ENCODE data around the gene GABPB2. TPM values are rescaled to one million over a fixed set of nuclear protein-coding genes. Genes with fewer than 3 reads are reported as not detected.

Gene GABPB2
- total RNA-seq: 7.0 and 7.5 TPM in 2 replicates

DNA sequence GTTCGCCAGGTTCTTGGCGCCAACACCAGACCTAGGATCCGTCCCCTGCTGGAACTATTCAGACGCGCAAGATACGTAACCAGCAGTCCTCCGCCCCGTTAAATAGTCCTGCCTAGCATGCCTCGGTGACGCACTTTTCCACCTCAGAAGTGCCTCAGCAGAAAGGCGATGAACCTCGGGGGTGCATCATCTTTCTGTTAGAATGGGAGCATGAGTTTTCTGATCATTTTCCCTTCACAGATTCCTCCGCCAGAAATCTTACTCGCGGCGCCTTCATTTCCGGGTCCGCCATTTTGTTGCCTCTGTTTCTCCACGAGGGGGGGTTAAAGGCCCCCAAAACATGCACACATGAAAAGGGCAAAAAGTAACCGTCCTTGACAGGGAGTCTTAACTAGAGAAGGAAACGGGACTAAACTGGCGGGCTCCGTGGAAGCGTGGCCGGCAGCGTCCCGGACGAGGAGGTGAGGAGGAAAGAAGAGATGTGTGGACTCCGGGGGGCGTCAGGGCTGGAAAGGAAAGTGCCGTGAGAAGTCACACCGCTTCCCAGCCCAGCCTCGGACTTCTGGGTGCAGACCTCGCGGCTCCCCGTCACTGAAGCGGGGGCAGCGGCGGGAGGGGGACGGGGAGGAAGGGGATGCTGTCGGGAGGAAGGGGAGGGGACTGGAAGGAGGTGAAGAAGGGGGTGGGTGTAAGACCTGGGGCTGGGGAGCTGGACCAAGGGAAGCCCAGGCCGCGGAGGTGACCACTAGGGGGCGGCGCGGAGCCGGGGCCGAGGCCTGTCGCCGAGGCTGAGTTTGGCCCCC lies at the start of gene GABPB2:
GABPB2 (plus strand) TSS at position 288 of the 803 bp plus-strand sequence. CDS start 17,429 bp downstream, outside the sequence.

DNA sequence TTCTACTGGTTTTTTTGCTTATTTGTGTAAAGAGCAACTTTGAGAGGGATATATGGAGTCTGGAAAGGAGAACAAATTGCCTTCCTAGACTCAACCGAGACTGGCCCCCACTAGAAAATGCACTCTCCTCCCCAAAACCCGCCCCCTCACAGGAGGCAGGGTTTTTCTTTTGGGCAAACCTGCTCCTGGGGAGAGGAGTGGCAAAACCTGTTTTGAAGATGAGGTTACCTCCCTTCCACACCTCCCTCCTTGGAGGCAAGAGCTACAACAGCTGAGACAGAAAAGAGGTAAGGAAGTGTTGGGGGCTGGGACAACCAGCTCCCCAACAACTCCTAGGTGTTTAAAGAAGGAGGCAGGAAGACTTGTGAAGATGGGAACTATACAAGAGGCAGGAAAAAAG lies 34.2 kb upstream of the GABPB2 start, which contains the start of gene BNIPL:
BNIPL (plus strand) TSS at position 231 of the 400 bp plus-strand sequence; CDS start at position 371, 140 bp downstream.

DNA sequence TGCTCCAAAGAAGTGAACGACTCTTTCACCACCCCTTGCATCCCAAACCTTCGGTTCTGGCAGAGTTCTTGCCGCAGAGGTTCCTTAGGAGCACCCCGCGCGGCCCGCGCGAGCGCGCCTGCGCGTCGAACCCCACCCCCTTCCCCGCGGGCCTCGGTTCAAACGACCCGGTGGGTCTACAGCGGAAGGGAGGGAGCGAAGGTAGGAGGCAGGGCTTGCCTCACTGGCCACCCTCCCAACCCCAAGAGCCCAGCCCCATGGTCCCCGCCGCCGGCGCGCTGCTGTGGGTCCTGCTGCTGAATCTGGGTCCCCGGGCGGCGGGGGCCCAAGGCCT lies 23.0 kb upstream of the GABPB2 start, which contains the start of gene C1orf56:
C1orf56 (plus strand) TSS at position 161 of the 334 bp plus-strand sequence; CDS start at position 258, 97 bp downstream.

DNA sequence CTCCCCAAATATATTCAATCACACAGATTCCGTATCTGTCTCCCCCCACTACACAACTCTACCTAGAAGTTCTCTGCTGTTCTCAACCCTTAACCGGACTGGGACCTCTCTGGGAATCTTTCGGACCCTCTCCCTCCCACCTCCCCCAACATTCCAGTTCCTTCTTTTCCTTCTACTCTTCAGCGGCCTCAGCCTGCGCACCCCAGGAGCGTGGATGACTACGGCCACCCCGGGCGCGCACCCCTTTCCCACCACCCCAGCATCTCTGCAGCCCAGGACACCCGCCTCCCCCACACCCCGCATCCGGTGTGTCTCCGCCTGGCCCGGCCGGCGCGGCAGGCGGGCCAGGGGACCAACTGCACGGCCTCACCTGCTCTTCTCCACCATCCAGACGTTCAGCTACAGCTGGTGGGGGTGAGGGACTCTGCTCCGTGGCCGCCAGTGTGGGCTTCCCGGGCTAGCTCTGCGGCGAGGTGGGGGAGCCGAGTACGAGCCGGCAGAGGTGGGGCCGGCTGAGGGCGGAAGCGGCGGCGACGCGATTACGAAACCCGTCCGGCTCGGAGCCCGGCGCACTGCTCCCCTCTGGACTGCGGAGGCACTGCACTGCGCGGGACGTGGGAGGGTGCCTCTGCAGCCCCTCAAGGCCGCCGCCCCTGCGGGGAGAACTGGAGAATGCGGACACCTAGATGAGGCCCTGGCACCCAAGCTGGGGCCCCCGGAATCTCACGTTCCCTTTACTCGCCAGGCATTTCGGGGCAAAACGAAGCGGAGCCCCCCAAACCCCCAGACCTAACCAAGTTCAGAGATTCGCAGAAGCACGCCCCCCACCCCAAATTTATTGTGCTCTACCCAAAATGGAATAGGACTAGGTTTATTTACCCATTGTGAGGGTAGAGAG lies 11.2 kb upstream of the GABPB2 start, which contains the start of gene CDC42SE1:
CDC42SE1 (minus strand) TSS at position 514 of the 898 bp plus-strand sequence. CDS start 3,892 bp downstream, outside the sequence.

DNA sequence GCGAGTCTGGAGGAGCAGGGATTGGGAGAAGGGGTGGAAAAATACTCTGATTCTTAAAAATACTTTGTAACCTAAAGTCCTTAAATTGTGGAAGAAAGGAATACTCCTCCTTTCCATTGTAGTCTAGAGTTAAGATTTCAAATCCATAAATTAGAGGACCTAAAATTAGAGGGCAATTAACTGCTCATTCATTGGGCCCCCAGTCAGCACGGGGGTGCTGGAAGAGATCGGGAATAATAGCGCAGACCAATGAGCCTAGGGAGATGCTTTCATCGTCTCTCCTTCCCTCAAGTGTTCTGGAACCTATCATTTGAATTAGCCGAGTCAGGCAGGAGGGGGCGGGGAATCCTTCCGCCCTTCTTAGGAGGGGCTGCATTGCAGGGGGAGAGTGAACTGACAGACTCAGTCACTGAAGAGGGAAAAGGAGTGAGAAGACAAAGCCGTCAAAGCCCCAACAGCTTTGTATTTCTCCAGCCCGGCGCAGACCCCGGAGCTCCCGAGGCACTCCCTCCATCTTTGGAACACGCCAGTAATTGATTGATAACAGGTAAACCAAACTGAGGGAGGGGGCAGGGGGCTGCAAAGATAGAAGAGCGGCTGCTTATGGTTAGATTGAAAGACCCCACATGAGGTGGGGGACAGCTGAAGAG lies 10.4 kb upstream of the GABPB2 start, which contains the start of gene MLLT11:
MLLT11 (plus strand) TSS at position 391 of the 650 bp plus-strand sequence. CDS start 6,828 bp downstream, outside the sequence.

DNA sequence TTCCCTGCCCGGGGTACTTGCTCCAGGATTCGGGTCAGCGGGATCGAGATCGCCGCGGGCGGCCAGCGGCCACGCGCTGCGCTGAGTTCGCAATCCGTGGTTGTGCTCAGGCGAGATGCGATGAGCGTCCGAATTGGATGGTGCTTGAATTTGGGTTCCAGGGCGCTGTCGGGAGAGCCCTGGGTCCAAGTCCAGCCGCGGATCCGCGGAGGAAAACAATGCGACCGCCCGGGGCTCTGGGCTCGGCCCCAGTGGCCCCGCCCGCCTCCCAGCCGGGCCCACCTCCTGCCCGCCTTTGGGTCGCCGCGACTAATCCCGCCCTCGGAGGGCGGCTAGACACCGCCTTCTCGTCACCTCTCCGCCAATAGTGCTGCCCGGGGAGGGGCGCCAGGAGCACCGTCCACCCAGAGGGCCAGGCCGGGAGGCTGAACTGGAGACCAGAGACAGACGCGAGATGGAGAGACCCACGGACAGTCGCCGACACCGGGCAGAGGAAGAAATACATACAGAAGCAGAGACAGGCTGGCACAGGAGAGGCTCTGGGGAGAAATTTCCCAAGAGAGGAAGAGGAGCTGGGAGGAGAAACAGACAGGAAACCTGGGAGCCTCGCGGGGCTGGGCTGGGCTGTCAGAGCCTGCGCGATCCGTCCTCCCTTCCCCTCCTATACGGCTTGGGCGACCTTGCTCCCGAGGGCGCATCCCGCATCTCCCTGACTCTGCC lies 76.0 kb downstream of the GABPB2 start, which contains the start of gene SEMA6C:
SEMA6C (minus strand) TSS at position 220 of the 720 bp plus-strand sequence. CDS start 4,010 bp downstream, outside the sequence.

DNA sequence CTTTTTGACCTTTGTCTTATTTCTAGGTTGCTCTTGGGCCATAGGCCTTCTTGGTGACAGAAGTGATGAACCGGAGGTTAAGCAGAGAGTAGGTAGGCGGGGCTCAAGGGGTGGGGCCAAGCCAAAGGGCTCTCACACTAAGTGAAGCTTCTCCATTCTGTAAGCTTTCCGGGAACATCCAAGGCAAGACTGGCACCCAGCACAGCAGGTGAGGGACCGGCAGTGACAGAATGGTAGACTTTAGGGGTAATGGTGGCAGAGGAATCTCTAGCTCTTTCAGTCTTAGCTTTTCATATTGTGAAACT lies 85.9 kb downstream of the GABPB2 start, which contains the start of gene TNFAIP8L2:
TNFAIP8L2 (plus strand) TSS at position 135 of the 305 bp plus-strand sequence. CDS start 2,049 bp downstream, outside the sequence.

DNA sequence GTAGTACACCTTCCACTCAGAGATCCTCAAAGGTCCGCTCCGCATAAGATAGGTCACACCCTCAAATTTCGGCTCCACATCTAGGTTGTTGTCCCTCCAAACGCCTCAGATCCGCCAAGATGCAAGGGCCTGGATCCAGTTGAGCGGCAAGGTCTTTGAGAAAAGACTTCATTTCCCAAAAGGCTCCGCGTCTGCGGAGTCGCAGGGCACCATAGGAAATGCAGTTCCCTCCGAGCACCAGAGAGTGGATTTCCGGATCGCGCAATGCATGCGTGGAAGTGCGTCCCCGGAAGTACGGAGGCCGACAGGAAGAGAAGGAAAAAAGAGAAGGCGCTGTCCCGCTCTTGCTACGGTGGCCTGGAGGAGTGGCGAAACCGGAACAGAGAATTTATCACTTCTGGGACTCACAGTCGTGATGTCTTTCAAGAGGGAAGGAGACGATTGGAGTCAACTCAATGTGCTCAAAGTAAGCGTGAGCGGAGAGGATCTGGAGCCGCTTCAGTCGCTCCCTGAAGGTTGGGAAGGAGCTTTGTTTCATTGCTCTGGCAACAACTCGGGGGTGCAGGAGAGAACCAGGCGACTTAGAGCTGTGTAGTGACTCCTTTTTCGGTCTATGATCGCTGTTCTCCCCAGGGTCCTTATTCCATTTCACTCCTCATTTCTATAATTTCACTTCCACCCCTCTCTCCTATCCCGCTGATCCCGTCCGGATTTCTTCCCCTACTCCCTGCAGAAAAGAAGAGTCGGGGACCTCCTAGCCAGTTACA lies 95.4 kb downstream of the GABPB2 start, which contains the start of the genes LYSMD1 and SCNM1:
LYSMD1 (minus strand) TSS at position 165 of the 767 bp plus-strand sequence. CDS start 644 bp downstream, outside the sequence.
SCNM1 (plus strand) TSS at position 407 of the 767 bp plus-strand sequence; CDS start at position 416, 9 bp downstream.

Small RNA genes lying within 50 kb of the gene (small RNA-seq; reads per million reads assigned to genes)
- 2.0 reads per million, percentile 48 among the genes with 10 or more reads in this experiment for gene RNU6-884P

Other genes with a start within 250 kb of the GABPB2 start
- 37.0 and 37.4 TPM in 2 replicates for gene ARNT, start 194.2 kb upstream of the GABPB2 start, total RNA-seq
- not detected in 2 replicates for gene CTXND2, start 183.6 kb upstream of the GABPB2 start, total RNA-seq
- 36.7 and 39.6 TPM in 2 replicates for gene SETDB1, start 144.4 kb upstream of the GABPB2 start, total RNA-seq
- gene CERS2, start 95.9 kb upstream of the GABPB2 start, total RNA-seq: 91.1 and 125 TPM in 2 replicates
- not detected in 2 replicates for gene ANXA9, start 88.5 kb upstream of the GABPB2 start, total RNA-seq
- 8.8 and 13.3 TPM in 2 replicates for gene MINDY1, start 63.9 kb upstream of the GABPB2 start, total RNA-seq
- gene PRUNE1, start 62.3 kb upstream of the GABPB2 start, total RNA-seq: 8.0 and 8.7 TPM in 2 replicates
- 0.13 and 0.36 TPM in 2 replicates for gene BNIPL, start 34.2 kb upstream of the GABPB2 start, total RNA-seq
- gene C1orf56, start 23.0 kb upstream of the GABPB2 start, total RNA-seq: 1.7 and 2.9 TPM in 2 replicates
- gene CDC42SE1, start 11.1 kb upstream of the GABPB2 start, total RNA-seq: 78.6 and 80.0 TPM in 2 replicates
- gene MLLT11, start 10.4 kb upstream of the GABPB2 start, total RNA-seq: 7.5 and 11.7 TPM in 2 replicates
- 15.5 and 16.6 TPM in 2 replicates for gene SEMA6C, start 75.9 kb downstream of the GABPB2 start, total RNA-seq
- gene TNFAIP8L2, start 85.9 kb downstream of the GABPB2 start, total RNA-seq: not detected in 2 replicates
- gene LYSMD1, start 95.1 kb downstream of the GABPB2 start, total RNA-seq: 4.8 and 5.3 TPM in 2 replicates
- gene SCNM1, start 95.4 kb downstream of the GABPB2 start, total RNA-seq: 27.0 and 29.0 TPM in 2 replicates
- 0.53 TPM in 1 of 2 replicates, not detected in the other for gene TMOD4, start 105.2 kb downstream of the GABPB2 start, total RNA-seq
- 40.4 and 46.2 TPM in 2 replicates for gene VPS72, start 119.4 kb downstream of the GABPB2 start, total RNA-seq
- gene PIP5K1A, start 127.8 kb downstream of the GABPB2 start, total RNA-seq: 75.6 and 77.0 TPM in 2 replicates
- gene PSMD4, start 184.0 kb downstream of the GABPB2 start, total RNA-seq: 122 and 124 TPM in 2 replicates
- gene ZNF687, start 211.5 kb downstream of the GABPB2 start, total RNA-seq: 9.8 and 11.3 TPM in 2 replicates